GM21515 (cell line): Measurements from ENCODE around the gene ARFGAP1.
"Not testable (repeated sequence)": the region's sequence is repeated elsewhere in the genome, so short reads cannot be mapped to it uniquely, and the experiment has no call there.

Experiments
- ATAC-seq: cut with Tn5 transposase; IDR thresholded peaks from one replicate; pipeline ENCODE4 v1.9.1; 2021; ENCODE audit not compliant: unreplicated experiment

The ARFGAP1 gene

DNA sequence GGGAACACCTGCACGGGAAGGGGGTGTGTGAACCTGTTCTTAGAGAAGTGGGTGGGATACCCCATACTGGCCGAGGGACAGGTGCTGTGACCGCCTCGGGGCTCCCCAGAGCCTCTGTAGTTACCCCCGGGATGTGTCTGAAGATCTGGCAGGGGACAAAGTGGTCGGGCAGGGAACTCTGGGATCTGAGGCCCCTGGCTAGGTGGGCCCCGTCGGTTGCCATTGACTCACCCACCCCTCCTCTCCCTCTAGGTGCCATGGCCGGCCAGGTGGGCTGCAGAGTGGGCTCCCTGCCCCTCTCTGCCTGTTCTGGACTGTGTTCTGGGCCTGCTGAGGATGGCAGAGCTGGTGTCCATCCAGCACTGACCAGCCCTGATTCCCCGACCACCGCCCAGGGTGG lies 32.6 kb upstream of the ARFGAP1 start:
- ATAC-seq: no peak

DNA sequence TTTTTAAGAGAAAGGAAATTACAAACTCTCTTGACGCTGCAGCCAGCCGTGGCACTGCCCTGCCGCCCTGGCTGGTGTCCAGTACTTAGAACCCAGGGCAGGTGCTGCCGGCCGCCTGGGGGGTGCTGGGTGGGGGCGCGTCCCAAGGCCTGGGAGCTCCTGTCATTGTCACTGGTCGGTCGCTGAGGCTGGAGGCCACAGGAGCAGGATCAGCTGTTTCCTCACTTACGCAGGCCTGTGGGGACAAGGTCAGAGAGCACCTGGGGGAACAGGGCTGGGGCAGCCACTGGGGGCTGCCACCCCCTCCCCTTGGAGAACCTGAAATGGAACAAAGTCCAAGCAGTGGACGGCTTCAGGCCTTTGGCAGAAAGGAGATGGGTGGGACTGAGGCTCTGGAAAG lies 31.3 kb upstream of the ARFGAP1 start:
- no peak for ATAC-seq

GRCh38 chr20:63242736-63243135 lies 29.9 kb upstream of the ARFGAP1 start:
- no peak for ATAC-seq

DNA sequence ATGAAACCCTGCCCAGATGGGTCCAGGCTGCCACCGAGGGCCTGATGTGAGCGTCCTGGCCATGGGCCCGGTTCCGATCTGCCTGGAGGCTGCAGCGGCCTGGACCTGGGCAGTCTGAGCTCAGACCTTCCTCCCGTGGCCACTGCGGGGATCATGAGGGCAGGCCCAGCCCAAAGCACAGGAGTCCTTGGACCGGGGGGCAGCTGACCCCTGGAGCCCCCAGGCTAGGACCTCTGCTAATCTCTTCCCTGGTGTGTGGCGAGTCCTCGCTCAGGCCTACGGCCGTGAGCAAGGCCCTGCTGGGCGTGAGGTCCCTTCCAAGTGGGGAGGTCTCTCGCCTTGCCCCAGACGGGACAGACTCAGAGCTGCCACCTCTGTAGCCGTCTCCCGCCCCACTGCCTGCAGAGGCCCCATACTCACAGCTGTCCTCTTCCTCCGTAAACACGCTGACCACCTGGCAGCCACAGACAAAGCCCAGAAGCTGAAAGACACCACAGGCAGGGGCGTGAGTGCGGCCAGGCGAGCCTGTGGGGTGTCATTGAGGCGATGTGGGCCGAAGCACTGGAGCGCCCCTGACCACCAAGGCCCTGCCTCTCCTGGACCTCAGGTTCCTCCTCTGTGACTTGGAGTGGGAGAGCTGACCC lies 28.9 kb upstream of the ARFGAP1 start:
- no peak for ATAC-seq

- ATAC-seq: no peak
Observed at GRCh38 chr20:63244468-63244867, 28.1 kb upstream of the ARFGAP1 start.

GRCh38 chr20:63246490-63247288 lies 25.9 kb upstream of the ARFGAP1 start:
- ATAC-seq: no peak

DNA sequence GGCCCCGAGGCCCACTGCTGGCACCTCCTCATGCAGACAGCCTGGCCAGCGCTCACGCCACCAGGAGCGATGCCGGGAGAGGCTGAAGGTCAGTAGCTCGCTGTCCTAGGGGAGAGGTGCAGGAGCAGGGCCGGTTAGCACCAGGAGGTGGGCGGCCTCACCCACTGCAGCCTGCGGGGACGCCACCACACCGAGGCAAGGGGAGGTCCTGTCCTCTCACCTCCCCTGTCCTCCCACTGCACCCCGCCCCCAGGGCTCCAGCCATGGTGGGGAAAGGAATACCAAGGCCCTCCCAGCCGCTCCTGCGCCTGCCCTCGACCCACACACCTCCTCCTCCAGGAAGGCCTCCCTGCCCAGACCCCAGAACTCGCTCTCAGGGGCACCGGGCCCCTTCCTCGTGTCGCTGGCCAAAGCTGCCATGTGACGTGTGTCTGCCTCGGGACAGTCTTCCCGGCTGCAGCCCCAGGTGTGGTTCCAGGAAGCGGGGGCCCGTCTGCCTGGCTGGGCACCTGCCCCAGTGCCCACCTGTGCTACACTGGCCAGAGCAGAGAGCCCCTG lies 24.9 kb upstream of the ARFGAP1 start:
- no peak for ATAC-seq

DNA sequence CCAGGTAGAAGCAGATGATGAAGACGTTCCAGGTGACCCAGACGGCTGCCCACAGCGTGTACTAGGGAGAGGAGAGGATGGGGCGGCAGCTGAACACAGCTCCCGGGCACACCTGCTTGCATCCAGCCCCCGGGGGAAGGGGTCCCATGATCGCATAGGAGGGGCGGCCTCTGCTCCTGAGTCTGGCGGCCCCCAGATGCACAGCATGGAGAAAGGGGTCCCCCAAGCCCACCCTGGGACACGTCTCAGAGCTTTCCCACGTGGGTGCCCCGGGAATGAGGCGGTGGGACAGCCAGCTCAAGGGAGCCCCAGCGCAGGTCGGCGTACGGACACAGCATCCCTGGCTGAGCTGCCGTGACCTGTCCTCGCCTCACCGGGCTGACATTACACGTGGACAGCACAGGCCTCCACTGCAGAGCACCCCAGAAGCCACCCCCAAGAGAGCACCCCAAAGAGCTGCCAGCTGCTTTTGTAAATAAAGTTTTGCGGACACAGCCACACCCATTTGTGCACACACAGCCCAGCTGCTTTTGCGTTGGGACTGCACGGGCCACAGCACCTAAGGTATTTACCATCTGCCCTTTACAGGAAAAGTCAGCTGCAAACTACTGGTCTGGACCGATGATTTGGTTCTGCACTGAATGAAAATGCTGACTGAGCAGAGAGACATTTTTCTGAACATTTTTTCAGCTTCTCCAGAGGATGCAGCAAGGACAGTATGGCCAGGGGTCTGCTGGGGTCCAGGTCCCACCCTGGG lies 23.6 kb upstream of the ARFGAP1 start:
- ATAC-seq: no peak

DNA sequence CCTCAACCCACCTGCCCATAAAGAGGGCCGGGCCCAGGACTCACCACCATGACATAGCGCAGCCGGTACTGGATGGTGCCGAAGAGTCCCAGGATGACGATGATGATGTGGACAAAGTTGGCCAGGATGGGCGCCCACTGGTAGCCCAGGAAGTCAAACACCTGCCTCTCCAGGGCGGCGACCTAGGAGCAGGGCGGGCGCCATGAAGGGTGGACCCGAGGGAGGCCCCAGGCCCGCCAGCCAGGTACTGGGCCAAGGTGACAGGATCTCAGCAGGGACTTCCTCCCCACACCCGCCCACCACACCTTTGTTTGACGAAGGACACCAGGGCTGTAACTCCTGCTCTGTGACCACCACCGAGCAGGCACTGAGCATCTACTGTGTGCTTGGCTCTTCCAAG lies 22.7 kb upstream of the ARFGAP1 start:
- no peak for ATAC-seq

- not testable (repeated sequence) for ATAC-seq
Observed at GRCh38 chr20:63251350-63251749, 21.3 kb upstream of the ARFGAP1 start.

DNA sequence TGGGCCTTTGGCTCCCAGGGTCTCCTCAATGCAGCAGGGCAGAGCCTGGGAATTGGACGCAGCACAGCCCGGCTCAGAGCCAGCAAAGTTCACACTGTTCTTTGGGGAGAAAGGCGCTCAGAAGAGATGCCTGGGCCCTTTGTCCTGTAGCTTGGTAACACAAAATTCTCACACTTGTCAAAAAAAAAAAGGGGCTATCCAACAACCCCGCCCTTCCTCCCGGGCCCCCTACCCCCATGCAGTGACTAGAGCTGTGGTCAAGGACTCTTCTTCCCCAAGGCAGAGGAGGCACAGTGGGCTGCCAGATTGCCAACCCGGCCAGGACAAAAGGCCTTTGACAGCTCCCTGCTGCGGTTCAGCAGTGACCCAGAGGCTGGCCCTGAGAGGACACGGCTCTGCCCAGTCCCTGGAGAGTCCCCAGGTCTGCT lies 20.3 kb upstream of the ARFGAP1 start:
- ATAC-seq: no peak

DNA sequence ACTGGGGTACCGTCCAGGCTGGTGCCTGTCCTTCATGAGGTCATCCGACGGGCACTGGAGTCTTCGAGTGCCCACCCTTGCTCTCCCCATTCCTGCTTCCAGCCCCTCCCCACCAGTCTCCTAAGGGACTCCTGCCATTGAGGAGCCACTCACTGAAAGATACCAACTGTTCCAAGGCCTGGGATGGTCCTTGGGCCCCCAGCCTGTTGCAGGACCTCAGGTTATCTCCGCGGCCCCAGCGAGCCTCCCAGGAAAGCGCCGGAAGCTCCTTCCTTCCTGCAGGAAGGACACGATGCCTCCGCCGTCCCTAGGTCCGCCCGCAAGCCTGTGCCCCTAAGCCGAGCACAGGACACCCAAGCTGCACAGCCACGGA lies 19.6 kb upstream of the ARFGAP1 start:
- no peak for ATAC-seq

GRCh38 chr20:63253438-63254231 lies 19.0 kb upstream of the ARFGAP1 start:
- ATAC-seq: no peak

DNA sequence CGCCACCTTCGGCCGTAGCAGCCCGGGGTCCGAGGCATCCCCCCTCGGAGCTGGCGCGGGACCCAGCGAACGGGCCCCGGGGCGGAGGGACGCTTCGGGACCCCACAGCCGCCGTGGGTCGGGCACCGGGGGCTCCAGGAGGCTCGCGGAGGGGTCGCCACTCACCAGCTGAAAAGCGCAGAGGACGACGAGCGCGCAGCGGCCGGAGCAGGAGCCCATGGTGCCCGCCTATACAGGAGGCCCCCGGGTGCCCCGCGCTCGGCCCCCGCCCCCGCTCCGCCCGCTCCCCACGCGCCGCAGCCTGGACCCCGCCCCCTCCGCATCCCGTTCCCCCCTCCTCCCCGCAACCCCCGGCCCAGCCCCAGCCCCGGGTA lies 18.4 kb upstream of the ARFGAP1 start, which contains the start of gene NKAIN4:
NKAIN4 (minus strand) TSS at position 232 of the 374 bp plus-strand sequence; CDS start at position 219, 13 bp downstream.
- no peak for ATAC-seq

DNA sequence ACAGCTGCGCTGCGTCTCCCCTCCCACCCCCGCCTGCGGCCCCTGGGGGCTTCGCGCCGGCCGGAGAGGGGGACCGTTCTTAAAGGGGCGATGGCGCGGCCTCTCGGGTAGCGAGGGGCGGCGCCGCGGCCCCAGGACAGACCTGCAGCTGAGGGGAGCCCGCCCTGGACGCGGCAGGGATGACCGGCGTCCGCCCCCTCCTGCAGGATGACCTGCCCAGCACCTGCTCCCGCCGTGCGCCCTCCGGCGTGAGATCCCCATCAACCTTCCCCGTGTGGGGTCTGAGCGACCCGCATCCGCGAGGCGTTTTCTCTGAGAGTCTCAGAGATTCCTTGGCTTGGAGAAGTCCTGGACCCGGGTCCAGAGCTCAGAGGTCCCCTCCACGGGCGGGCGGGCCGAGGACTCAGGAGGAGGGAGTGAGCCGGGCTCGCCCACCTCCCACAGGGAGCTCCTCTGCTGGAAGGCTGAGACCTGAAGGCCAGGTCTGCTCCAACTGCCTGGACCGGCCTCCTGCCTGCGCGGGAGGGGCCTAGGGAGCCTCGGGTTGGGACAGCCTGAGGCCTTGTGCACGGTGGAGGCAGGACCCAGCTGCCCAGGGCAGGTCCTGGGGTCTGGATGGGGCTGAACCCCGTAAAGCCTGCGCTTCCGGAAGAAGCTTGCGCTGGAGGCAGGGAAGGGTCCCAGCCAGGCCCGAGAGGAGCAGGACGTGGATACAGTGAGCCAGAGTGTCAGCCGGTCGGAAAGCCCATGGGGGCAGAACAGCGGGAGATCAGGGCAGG lies 17.8 kb upstream of the ARFGAP1 start:
- no peak for ATAC-seq

- no peak for ATAC-seq
Observed at GRCh38 chr20:63255931-63256704, 16.5 kb upstream of the ARFGAP1 start.

- ATAC-seq: no peak
Observed at GRCh38 chr20:63256954-63257353, 15.7 kb upstream of the ARFGAP1 start.

- ATAC-seq: no peak
Observed at GRCh38 chr20:63257629-63258028, 15.0 kb upstream of the ARFGAP1 start.

- no peak for ATAC-seq
Observed at GRCh38 chr20:63258781-63259180, 13.8 kb upstream of the ARFGAP1 start.
